NK-92 (cell line): ENCODE results near the gene OR51I2.

Experiments
- DNase-seq: peaks from one replicate; lab custom pipeline; 2025; ENCODE audit not compliant: unreplicated experiment; lab: John Stamatoyannopoulos, UW

The OR51I2 gene

DNA sequence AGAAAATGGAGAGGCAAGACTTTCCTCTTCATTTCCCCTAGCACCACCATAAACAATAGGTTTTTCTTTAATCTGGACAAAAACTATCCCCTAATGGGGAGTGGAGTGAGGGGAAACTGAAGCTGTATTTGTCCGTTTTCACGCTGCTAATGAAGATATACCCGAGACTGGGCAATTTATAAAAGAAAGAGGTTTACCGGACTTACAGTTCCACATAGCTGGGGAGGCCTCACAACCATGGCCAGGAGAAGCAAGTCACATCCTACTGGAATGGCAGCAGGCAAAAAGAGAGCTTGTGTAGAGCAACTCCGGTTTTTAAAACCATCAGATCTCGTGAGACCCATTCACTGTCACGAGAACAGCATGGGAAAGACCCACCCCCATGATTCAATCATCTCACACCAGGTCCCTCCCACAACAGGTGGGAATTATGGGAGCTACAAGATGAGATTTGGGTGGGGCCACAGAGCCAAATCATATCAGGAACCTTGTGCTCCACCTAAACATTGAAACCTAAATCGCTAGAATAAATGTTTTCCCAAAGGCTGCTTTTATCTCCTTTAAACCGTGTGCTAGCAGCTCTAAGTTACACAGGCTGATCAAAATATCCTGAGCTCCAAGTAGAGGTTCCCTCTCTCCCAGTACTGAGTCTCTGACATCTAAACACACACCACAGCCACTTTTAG, 56.4 kb downstream of the OR51I2 start:
- no peak for DNase-seq
